Adrenal gland (tissue), 5 donors: ENCODE measurements around the gene TTYH3.

Source experiments
- CTCF ChIP-seq, 6 experiments: fragments of 450-650 bp in 4 of 6; fragments of 200-600 bp in 2 of 6; sonication (generic) in 1 of 6; IDR thresholded peaks; 1 replicate in 5 of 6; 2 replicates in 1 of 6; pipeline versions ENCODE4 v1.5.1 to v1.8.0; 2016 to 2021; ENCODE audit warnings: antibody characterized with exemption in 6 of 6, mild to moderate bottlenecking in 2 of 6, moderate library complexity in 1 of 6
- POLR2A ChIP-seq, 2 donors: fragments of 450-650 bp; IDR thresholded peaks; one replicate each; pipeline ENCODE4 v1.6.1; 2017; ENCODE audit warnings: antibody characterized with exemption in 2 of 2, mild to moderate bottlenecking in 2 of 2, moderate library complexity in 1 of 2
- donor health status: DM: no; HTN: no; CAD: no.

- TF ChIP-seq CTCF (IDR thresholded peaks at IDR 0.05) (peak in 5 of 6 experiments; percentile 20 to 46 (median 36)), POLR2A (IDR thresholded peaks at IDR 0.05) (no peak)
These were observed 22.8 kb upstream of the TTYH3 start for GRCh38 chr7:2608921-2609411.
